GM18507 (cell line): ENCODE data around the gene KCNH5.
"Not testable (repeated sequence)": the region's sequence is repeated elsewhere in the genome, so short reads cannot be mapped to it uniquely, and the experiment has no call there.

Experiments
- DNase-seq: peaks from one replicate; pipeline ENCODE4 v3.0.0; 2011; ENCODE audit warnings: low read depth; ENCODE audit not compliant: insufficient read length; ENCODE audit errors: extremely low spot score
- FAIRE-seq: peaks from 2 replicates; lab custom pipeline; 2011; peaks lifted over from hg19 to GRCh38; lab: Jason Lieb, UNC

KCNH5 gene

GRCh38 chr14:62897771-62898170 is 147.5 kb downstream of the KCNH5 start:
- no peak for FAIRE-seq
- no peak for DNase-seq

GRCh38 chr14:62896932-62897456 is 148.3 kb downstream of the KCNH5 start:
- DNase-seq (no peak), FAIRE-seq (no peak)

- FAIRE-seq (no peak), DNase-seq (no peak)
Measured at GRCh38 chr14:62894736-62895135, 150.5 kb downstream of the KCNH5 start.

- FAIRE-seq (no peak), DNase-seq (no peak)
Measured at GRCh38 chr14:62889364-62889763, 155.9 kb downstream of the KCNH5 start.

GRCh38 chr14:62886461-62886860 is 158.8 kb downstream of the KCNH5 start:
- DNase-seq: no peak
- no peak for FAIRE-seq

- no peak for DNase-seq
- FAIRE-seq: no peak
Measured at GRCh38 chr14:62885451-62885850, 159.8 kb downstream of the KCNH5 start.

GRCh38 chr14:62882967-62883366 is 162.3 kb downstream of the KCNH5 start:
- DNase-seq (no peak), FAIRE-seq (no peak)

GRCh38 chr14:62866376-62866775 is 178.9 kb downstream of the KCNH5 start:
- FAIRE-seq (no peak), DNase-seq (no peak)

- FAIRE-seq (no peak), DNase-seq (no peak)
Measured at GRCh38 chr14:62864588-62864987, 180.7 kb downstream of the KCNH5 start.

- not testable (repeated sequence) for FAIRE-seq, DNase-seq
Measured at GRCh38 chr14:62858011-62858410, 187.2 kb downstream of the KCNH5 start.

GRCh38 chr14:62854951-62855350 is 190.3 kb downstream of the KCNH5 start:
- DNase-seq (no peak), FAIRE-seq (no peak)

- FAIRE-seq (no peak), DNase-seq (no peak)
Measured at GRCh38 chr14:62847168-62847567, 198.1 kb downstream of the KCNH5 start.

GRCh38 chr14:62844546-62844945 is 200.7 kb downstream of the KCNH5 start:
- no peak for FAIRE-seq

GRCh38 chr14:62824086-62824485 is 221.2 kb downstream of the KCNH5 start:
- no peak for FAIRE-seq
- DNase-seq: no peak

More at GRCh38 chr14:62844546-62844945, 200.7 kb downstream of the KCNH5 start:
- no peak for DNase-seq

GRCh38 chr14:62819931-62820330 is 225.3 kb downstream of the KCNH5 start:
- FAIRE-seq: no peak

GRCh38 chr14:62807636-62808035 is 237.6 kb downstream of the KCNH5 start:
- no peak for FAIRE-seq
- DNase-seq: no peak

More at GRCh38 chr14:62819931-62820330, 225.3 kb downstream of the KCNH5 start:
- no peak for DNase-seq

- no peak for FAIRE-seq
Measured at GRCh38 chr14:62800577-62800976, 244.7 kb downstream of the KCNH5 start.

GRCh38 chr14:62796431-62796830 is 248.8 kb downstream of the KCNH5 start:
- FAIRE-seq (no peak), DNase-seq (no peak)

More at GRCh38 chr14:62800577-62800976, 244.7 kb downstream of the KCNH5 start:
- no peak for DNase-seq

- FAIRE-seq: no peak
- no peak for DNase-seq
Measured at GRCh38 chr14:62792578-62792977, 252.7 kb downstream of the KCNH5 start.

- FAIRE-seq, DNase-seq: not testable (repeated sequence)
Measured at GRCh38 chr14:62781328-62781727, 263.9 kb downstream of the KCNH5 start.

GRCh38 chr14:62778852-62779251 is 266.4 kb downstream of the KCNH5 start:
- no peak for DNase-seq
- no peak for FAIRE-seq

- FAIRE-seq: no peak
Measured at GRCh38 chr14:62778310-62778709, 266.9 kb downstream of the KCNH5 start.

More at GRCh38 chr14:62778310-62778709, 266.9 kb downstream of the KCNH5 start:
- no peak for DNase-seq
